ENCODE measurements around the gene XIRP2.
A peak's percentile ranks its signal among the peaks of the same experiment; 100 is the strongest.

Gene XIRP2

DNA sequence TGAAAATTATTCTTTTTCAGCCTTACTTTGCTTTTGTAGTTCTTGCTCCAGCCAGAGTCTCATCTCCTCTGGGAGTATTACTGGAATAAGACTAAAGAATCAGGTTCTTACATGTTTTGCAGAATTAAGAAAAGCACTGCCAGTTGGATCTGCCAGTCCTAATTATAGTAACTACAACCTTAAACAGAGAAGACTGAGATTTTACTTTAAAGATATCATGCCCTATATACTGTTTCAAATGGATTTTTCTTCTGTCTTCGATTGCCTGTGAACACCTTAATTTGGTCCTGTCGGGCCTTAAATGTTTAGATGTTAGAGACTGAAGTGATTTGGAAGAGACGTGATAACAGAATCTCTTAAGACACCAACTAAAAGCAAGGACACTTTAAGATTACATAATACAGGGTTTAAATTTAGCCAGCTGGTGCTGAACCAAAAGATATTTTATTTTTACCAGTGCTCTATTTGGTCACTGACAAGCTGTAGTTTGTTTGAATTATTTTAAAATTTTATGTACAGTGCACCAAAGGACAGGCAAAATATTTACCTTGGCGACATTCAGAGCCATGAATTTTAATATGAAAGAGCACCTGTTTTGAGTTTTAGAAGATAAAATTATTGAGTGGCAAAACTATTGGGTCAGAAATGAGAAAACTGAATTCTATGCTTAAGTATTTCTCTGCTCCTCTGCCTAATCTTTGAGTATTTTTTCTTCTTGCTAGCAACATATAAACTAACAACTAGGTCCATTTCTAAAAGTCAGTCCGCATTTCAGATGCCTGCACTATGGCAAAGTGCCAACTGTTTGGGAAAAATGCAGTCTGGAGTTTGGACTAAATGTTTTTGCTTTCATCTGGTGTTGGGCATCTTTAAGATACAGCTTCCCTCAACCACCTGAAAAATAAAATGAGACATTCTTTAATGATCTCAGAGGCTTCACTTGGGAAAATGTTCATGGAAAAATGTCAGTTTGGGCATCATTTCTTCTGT lies 300.0 kb downstream of the XIRP2 start:
- Histone ChIP-seq H3K9me3 (no peaks in the 10 kb centered on the region), H3K27me3 (ENCODE audit: low read depth) (no peaks in the 10 kb centered on the region), H3K4me1 (no peaks in the 10 kb centered on the region), H3K4me3 (no peak overlapping the region), H3K36me3 (replicated peaks) (no peaks in the 10 kb centered on the region)
- DNase-seq (ENCODE audit: low spot score in 2 of 2), result no peak
- in situ Hi-C loops (cut with MboI; ENCODE audit: low sequenced_read_pairs), result no loop called here

DNA sequence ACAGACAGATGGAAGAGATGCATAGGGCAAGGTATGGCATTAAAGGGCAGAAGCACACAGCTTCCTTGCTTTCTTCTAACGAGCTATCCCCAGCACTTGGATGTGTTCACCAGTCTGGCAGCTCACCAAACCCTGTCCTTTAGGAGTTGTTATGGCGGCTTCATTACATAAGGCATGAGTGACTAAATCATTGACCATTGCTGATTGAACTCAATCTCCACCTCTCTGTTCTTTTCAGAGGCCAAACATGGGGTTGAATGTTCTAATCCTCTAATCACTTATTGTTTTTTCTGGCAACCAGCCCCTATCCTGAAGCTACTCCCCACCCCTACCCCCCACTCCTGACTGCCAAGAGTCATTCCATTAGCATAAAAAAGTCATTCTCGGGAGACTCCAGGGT lies 301.8 kb downstream of the XIRP2 start:
- no peak overlapping the region for H3K4me3 ChIP-seq
- peak; percentile 10 to 20 for DNase-seq (ENCODE audit: low spot score in 2 of 2)
- in situ Hi-C loops (cut with MboI; ENCODE audit: low sequenced_read_pairs), result no loop called here

DNA sequence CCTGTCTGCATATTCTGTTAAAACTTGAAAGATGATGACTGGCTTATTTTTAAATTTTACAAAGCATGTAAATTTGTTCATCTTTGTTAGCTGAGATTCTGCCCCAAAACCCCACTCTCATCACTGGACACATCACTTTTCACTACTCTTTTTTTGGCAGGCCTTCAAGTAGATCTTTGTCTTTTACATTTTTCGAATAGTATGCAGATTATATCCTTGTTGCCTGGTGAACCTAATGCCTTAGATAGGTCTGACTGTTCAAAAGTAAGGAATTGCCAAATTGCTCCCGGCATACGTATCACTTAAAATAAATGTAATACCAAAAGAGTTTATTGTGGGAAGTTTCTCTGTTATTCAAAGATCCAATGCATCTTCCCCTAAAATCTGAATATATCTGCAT lies 303.3 kb downstream of the XIRP2 start:
- in situ Hi-C loops (cut with MboI; ENCODE audit: low sequenced_read_pairs), result no loop called here
- Histone ChIP-seq H3K9me3 (no peaks in the 10 kb centered on the region), H3K36me3 (replicated peaks) (no peaks in the 10 kb centered on the region), H3K4me1 (no peaks in the 10 kb centered on the region), H3K4me3 (no peak overlapping the region), H3K27me3 (ENCODE audit: low read depth) (no peaks in the 10 kb centered on the region)
- DNase-seq (ENCODE audit: low spot score in 2 of 2), result no peak

More for the DNA sequence above, 301.8 kb downstream of the XIRP2 start:
- H3K9me3 ChIP-seq, result no peaks in the 10 kb centered on the region
- H3K36me3 ChIP-seq (replicated peaks), result no peaks in the 10 kb centered on the region
- H3K4me1 ChIP-seq, result no peaks in the 10 kb centered on the region
- no peaks in the 10 kb centered on the region for H3K27me3 ChIP-seq (ENCODE audit: low read depth)

DNA sequence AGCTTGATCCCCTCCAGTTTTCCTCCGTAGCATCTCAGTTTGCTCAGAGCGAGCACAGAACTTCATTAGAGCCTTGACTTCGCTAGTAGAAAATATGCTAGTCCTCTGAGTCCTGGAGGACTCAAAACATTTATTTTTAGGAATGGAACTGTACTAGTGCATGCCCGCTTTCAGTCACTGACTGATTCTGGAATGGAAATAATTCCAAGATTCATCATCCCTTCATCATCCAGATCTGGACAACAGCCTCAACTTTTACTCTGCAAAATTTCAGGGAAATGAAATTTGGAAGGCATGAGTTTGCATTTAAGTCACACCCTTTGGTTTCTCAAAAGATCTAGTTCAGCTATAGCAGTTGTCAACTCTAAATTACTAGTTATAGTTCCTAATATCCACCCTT lies 304.6 kb downstream of the XIRP2 start:
- H3K4me3 ChIP-seq, result no peak overlapping the region
- no peaks in the 10 kb centered on the region for H3K9me3 ChIP-seq
- no peak for DNase-seq (ENCODE audit: low spot score in 2 of 2)
- no peaks in the 10 kb centered on the region for H3K36me3 ChIP-seq (replicated peaks)
- no peaks in the 10 kb centered on the region for H3K27me3 ChIP-seq (ENCODE audit: low read depth)
- H3K4me1 ChIP-seq, result no peaks in the 10 kb centered on the region
- in situ Hi-C loops (cut with MboI; ENCODE audit: low sequenced_read_pairs), result no loop called here

DNA sequence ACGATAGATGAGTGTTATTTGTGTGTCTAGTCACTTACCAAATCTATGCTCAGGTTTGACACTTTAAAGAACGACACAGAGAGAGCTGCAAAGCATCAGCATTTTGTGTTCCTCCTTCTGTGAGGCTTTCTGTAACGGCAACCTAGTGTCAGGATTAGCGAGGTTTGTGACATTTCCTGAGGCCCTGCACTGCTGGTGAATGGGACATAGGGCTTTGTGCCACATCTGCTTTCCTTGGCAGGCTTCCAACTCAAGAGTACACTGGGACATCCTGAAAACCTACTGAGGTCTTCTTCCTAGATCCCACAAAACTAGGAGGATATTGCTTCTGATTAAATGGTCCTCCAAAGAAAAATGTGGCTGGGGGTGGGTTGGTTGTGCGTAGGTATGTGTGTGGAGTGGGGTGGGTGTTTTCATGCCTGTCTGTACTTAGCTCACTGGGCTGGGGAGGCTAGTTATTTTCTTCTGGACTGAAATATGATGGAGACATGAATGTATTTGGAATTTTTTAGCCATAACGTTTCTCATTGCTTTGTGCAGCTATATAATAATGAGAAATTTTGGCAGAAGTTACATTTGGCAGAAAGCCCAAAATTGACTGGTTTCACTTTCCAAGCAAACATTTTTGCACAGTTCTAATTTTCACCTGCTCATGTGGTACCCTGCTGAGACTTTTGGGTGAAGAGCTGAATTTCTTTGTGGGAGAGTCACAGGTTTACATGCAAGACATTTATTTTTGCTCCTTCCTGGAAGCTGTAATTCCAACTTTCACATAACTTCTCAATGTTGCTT lies 308.4 kb downstream of the XIRP2 start:
- in situ Hi-C loops (cut with MboI; ENCODE audit: low sequenced_read_pairs), result no loop called here
- no peak overlapping the region for H3K4me3 ChIP-seq
- peaks cover 5% of the 10 kb centered on the region; the same call in 1 of the 2 replicates for H3K4me1 ChIP-seq
- H3K27me3 ChIP-seq (ENCODE audit: low read depth), result no peaks in the 10 kb centered on the region
- peak in 1 of 2 experiments; percentile 39 for DNase-seq (ENCODE audit: low spot score in 2 of 2)
- H3K9me3 ChIP-seq, result no peaks in the 10 kb centered on the region
- H3K36me3 ChIP-seq (replicated peaks), result no peaks in the 10 kb centered on the region

DNA sequence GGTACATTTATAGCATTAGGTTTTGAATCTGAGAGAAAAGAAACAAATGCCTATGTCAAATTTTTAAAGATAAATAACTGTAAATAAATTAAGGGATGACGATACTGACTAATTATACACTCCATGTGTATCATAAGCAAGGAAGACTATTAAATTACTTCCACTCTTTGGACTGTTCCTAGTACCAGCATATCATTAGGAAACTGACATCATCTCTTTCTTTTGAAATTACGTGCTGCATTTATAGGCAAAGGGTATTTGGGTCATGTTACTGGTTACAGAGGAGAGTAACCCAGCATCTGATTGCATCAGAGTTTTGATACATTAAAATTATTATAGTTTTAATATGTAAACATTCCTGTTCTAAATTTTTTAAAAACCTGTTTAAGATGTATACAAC lies 309.7 kb downstream of the XIRP2 start:
- Histone ChIP-seq H3K36me3 (replicated peaks) (no peaks in the 10 kb centered on the region), H3K4me3 (no peak overlapping the region), H3K4me1 (peaks cover 5% of the 10 kb centered on the region; the same call in 1 of the 2 replicates), H3K27me3 (ENCODE audit: low read depth) (no peaks in the 10 kb centered on the region), H3K9me3 (no peaks in the 10 kb centered on the region)
- in situ Hi-C loops (cut with MboI; ENCODE audit: low sequenced_read_pairs), result no loop called here
- no peak for DNase-seq (ENCODE audit: low spot score in 2 of 2)

DNA sequence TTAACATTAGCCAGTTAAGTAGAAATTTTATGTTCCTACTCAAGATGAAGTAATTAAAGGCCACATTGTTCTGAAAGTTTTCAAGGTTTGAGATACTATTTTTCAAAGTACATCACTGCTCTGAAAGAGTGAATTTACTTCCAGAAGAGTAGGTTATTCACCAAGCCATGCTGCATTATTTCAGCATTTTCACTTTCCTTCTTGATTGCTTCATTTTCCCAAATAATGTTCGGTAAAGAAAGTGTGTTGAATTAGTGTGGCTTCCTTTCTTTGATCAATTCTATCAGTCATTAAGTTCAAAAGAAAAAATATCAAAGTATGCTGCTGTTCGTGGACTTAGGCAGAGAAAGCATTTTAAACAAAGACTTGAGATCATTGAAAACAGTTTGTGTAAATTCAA lies 310.3 kb downstream of the XIRP2 start:
- Histone ChIP-seq H3K9me3 (no peaks in the 10 kb centered on the region), H3K4me1 (peaks cover 5% of the 10 kb centered on the region; the same call in 1 of the 2 replicates), H3K27me3 (ENCODE audit: low read depth) (no peaks in the 10 kb centered on the region), H3K36me3 (replicated peaks) (no peaks in the 10 kb centered on the region), H3K4me3 (no peak overlapping the region)
- in situ Hi-C loops (cut with MboI; ENCODE audit: low sequenced_read_pairs), result no loop called here
- DNase-seq (ENCODE audit: low spot score in 2 of 2), result no peak

DNA sequence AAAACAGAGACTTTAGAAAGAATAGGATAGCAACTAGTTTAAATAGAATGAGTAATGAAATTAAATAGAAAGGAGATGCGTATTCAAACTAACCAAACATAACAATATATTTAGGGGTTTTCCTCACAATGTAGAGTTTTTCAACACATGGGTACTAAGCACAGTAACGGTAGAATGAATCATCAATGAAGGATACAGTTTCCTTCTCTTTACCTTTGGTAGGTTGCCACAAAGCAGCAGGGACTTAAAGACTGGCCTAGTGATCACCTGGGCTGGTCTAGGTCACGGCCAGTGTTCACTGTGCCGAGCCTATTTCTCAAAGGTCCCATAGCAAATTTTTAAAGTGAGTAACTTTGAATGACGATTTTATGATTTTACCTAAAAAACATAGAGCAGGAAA lies 311.7 kb downstream of the XIRP2 start:
- H3K36me3 ChIP-seq (replicated peaks), result no peaks in the 10 kb centered on the region
- H3K4me3 ChIP-seq, result no peak overlapping the region
- H3K27me3 ChIP-seq (ENCODE audit: low read depth), result no peaks in the 10 kb centered on the region
- no peak for DNase-seq (ENCODE audit: low spot score in 2 of 2)
- H3K9me3 ChIP-seq, result no peaks in the 10 kb centered on the region
- H3K4me1 ChIP-seq, result peaks cover 5% of the 10 kb centered on the region; the same call in 1 of the 2 replicates
- in situ Hi-C loops (cut with MboI; ENCODE audit: low sequenced_read_pairs), result no loop called here

DNA sequence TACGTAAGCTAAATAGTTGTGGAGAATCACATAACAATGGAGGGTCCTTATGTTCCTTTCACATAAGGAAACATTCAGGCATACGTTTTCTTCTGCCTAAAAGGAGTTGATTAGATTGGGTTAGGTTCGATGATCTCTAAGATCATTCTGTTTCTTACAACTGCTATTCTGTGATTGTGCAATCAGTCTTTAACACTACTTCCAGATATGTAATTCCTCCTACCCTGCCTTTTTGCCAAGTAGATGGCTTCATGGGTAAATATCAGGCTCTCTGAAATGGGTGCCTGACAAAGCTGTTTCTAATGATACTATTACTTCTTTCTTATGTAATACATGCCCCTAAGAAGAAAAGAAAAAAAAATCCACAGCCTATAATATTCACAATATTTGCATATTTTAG lies 321.5 kb downstream of the XIRP2 start:
- no peaks in the 10 kb centered on the region for H3K9me3 ChIP-seq
- H3K36me3 ChIP-seq (replicated peaks), result no peaks in the 10 kb centered on the region
- no peak for DNase-seq (ENCODE audit: low spot score in 2 of 2)
- H3K27me3 ChIP-seq (ENCODE audit: low read depth), result no peaks in the 10 kb centered on the region
- no peaks in the 10 kb centered on the region; the same call in 1 of the 2 replicates for H3K4me1 ChIP-seq
- H3K4me3 ChIP-seq, result no peak overlapping the region
- in situ Hi-C loops (cut with MboI; ENCODE audit: low sequenced_read_pairs), result no loop called here

DNA sequence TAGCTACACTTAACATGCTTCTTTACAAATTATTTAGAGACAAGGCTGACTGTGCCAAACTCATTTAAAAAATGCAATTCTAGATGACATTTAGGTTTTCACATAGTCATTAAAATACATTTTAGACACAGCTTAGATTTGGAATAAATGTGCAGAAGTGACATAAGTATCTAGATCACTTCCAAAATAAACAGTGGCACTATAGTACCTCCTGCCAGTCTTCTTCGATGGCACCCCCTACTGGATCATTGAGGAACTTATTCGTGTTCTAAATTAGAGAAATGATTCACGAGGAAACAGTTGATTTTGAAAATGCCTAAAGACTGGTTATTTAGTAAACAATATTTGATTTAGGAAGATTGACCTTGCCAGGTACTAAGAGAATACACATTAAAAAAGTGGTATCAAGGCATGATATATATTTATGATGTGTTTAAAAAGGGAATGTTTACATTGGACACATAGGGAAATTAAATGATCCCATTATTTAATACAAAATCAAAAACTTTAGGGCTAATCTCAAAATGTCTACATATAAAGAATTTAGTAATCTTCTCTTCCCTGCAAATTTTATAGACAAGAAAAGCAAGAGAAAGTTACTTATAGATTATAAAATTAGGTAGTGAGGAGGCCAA lies 323.9 kb downstream of the XIRP2 start:
- H3K4me3 ChIP-seq, result no peak overlapping the region
- H3K36me3 ChIP-seq (replicated peaks), result no peaks in the 10 kb centered on the region
- no peaks in the 10 kb centered on the region for H3K27me3 ChIP-seq (ENCODE audit: low read depth)
- no peaks in the 10 kb centered on the region for H3K9me3 ChIP-seq
- peak; percentile 57 to 75 for DNase-seq (ENCODE audit: low spot score in 2 of 2)
- in situ Hi-C loops (cut with MboI; ENCODE audit: low sequenced_read_pairs), result no loop called here
- H3K4me1 ChIP-seq, result no peaks in the 10 kb centered on the region; the same call in 1 of the 2 replicates

DNA sequence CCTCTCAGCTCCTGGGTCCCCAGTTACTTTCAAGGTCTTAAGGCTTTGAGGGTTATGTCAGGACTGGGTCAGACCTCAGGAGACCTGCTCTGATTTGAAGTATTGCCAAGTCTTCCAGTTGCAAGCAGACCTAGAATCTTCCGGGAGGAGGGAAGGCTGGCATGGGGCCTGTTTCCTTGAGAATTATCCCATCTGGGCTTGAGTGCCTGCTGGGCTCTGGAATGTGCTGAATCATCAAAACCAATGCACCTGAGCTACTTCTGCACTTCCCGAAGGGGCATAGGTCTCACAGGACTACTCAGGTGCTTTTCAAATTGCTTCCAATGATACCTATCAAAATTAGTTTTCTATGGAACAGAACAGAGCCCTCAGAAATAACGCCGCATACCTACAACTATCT lies 327.3 kb downstream of the XIRP2 start:
- in situ Hi-C loops (cut with MboI; ENCODE audit: low sequenced_read_pairs), result no loop called here
- no peaks in the 10 kb centered on the region for H3K36me3 ChIP-seq (replicated peaks)
- DNase-seq (ENCODE audit: low spot score in 2 of 2), result no peak
- H3K4me1 ChIP-seq, result no peaks in the 10 kb centered on the region; the same call in 1 of the 2 replicates
- no peak overlapping the region for H3K4me3 ChIP-seq
- H3K27me3 ChIP-seq (ENCODE audit: low read depth), result no peaks in the 10 kb centered on the region
- H3K9me3 ChIP-seq, result no peaks in the 10 kb centered on the region

DNA sequence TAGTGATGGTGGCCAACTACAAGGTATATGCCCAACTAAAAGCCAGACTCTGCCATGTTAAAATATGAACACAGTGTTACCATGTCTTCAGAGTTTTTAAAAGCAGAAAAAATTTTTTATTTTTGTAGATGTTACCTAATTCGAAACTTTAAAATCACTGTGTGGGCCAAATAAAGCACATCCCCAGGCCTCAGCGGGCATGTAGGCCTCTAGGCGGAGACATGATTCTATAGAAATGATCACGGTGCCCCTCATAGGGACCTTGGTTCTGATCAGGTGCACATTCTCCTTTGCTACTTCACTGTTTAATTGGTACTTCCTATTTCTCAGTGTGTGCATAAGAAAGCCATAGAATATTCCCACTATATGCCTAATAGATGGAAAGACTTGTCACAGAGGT lies 349.2 kb downstream of the XIRP2 start:
- Histone ChIP-seq H3K36me3 (replicated peaks) (no peaks in the 10 kb centered on the region), H3K27me3 (ENCODE audit: low read depth) (no peaks in the 10 kb centered on the region), H3K9me3 (no peaks in the 10 kb centered on the region), H3K4me3 (no peak overlapping the region), H3K4me1 (no peaks in the 10 kb centered on the region)
- in situ Hi-C loops (cut with MboI; ENCODE audit: low sequenced_read_pairs), result no loop called here
- DNase-seq (ENCODE audit: low spot score in 2 of 2), result no peak

DNA sequence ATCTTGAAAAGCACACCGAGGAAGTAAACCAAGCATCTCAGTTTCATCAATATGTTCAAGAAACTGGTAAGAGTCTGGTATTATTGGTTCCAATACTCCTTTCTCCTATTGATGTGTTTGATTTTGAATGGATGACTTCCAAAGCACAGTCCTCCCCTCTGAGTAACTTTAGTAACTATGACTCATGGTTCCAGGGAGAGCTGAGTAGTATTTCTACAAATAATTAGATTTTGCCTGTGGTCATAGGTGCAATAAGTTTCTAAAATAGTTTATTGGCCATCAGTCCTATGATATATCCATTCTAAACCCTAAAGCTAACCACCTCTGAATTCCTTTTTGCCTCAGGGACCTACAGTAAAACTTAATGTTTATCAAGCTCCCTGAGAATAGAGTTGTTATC lies 352.4 kb downstream of the XIRP2 start:
- no peaks in the 10 kb centered on the region for H3K9me3 ChIP-seq
- no peaks in the 10 kb centered on the region for H3K36me3 ChIP-seq (replicated peaks)
- no peak overlapping the region for H3K4me3 ChIP-seq
- no peaks in the 10 kb centered on the region for H3K4me1 ChIP-seq
- DNase-seq (ENCODE audit: low spot score in 2 of 2), result no peak
- no peaks in the 10 kb centered on the region for H3K27me3 ChIP-seq (ENCODE audit: low read depth)
- in situ Hi-C loops (cut with MboI; ENCODE audit: low sequenced_read_pairs), result no loop called here

All from HAP-1 (cell line).